AG08396 (cell line): Measurements from ENCODE around the gene FHOD3.
A peak's percentile ranks its signal among the peaks of the same experiment; 100 is the strongest.

Source experiments
- DNase-seq: peaks from one replicate; pipeline ENCODE4 v3.0.0; 2012; ENCODE audit warnings: low spot score, mixed read lengths

FHOD3 gene

GRCh38 chr18:36296650-36297416 lies 680 bp upstream of the FHOD3 start:
- DNase-seq = peak; percentile 77

- no peak for DNase-seq
Observed at GRCh38 chr18:36298126-36298741, 721 bp downstream of the FHOD3 start.

- DNase-seq = no peak
Observed at GRCh38 chr18:36299015-36299414, 1.5 kb downstream of the FHOD3 start.

- DNase-seq = no peak
Observed at GRCh38 chr18:36300211-36300610, 2.7 kb downstream of the FHOD3 start.

GRCh38 chr18:36301884-36302283 lies 4.4 kb downstream of the FHOD3 start:
- no peak for DNase-seq

- no peak for DNase-seq
Observed at GRCh38 chr18:36302676-36303075, 5.2 kb downstream of the FHOD3 start.

GRCh38 chr18:36303211-36303844 lies 5.8 kb downstream of the FHOD3 start:
- DNase-seq = no peak

GRCh38 chr18:36304723-36305122 lies 7.2 kb downstream of the FHOD3 start:
- no peak for DNase-seq

GRCh38 chr18:36305375-36305774 lies 7.9 kb downstream of the FHOD3 start:
- DNase-seq = no peak

GRCh38 chr18:36307513-36307912 lies 10.0 kb downstream of the FHOD3 start:
- no peak for DNase-seq

- DNase-seq = no peak
Observed at GRCh38 chr18:36308711-36309435, 11.4 kb downstream of the FHOD3 start.

- DNase-seq = peak; percentile 80
Observed at GRCh38 chr18:36309436-36310391, 12.2 kb downstream of the FHOD3 start.

- no peak for DNase-seq
Observed at GRCh38 chr18:36311026-36311570, 13.6 kb downstream of the FHOD3 start.

- no peak for DNase-seq
Observed at GRCh38 chr18:36312806-36313395, 15.4 kb downstream of the FHOD3 start.

- no peak for DNase-seq
Observed at GRCh38 chr18:36314098-36314497, 16.6 kb downstream of the FHOD3 start.

- DNase-seq = no peak
Observed at GRCh38 chr18:36314754-36315153, 17.2 kb downstream of the FHOD3 start.

- no peak for DNase-seq
Observed at GRCh38 chr18:36315736-36316135, 18.2 kb downstream of the FHOD3 start.

GRCh38 chr18:36316246-36316645 lies 18.7 kb downstream of the FHOD3 start:
- DNase-seq = no peak

- no peak for DNase-seq
Observed at GRCh38 chr18:36321658-36322407, 24.3 kb downstream of the FHOD3 start.

- no peak for DNase-seq
Observed at GRCh38 chr18:36322408-36322728, 24.9 kb downstream of the FHOD3 start.
